ENCODE measurements around the gene CRYBG1.
"Not testable (repeated sequence)": the region's sequence is repeated elsewhere in the genome, so short reads cannot be mapped to it uniquely, and the experiment has no call there.

Gene CRYBG1

GRCh38 chr6:106385530-106385929 is 25.0 kb downstream of the CRYBG1 start:
- no peak for TF ChIP-seq CTCF (IDR thresholded peaks at IDR 0.05; ENCODE audit: low read depth, low read length)
- DNase-seq (ENCODE audit: extremely low read depth, low read depth), result no peak

GRCh38 chr6:106387875-106388274 is 27.4 kb downstream of the CRYBG1 start:
- no peak for TF ChIP-seq CTCF (IDR thresholded peaks at IDR 0.05; ENCODE audit: low read depth, low read length)
- no peak for DNase-seq (ENCODE audit: extremely low read depth, low read depth)

- TF ChIP-seq CTCF (IDR thresholded peaks at IDR 0.05; ENCODE audit: low read depth, low read length), result no peak
- no peak for DNase-seq (ENCODE audit: extremely low read depth, low read depth)
Measured at GRCh38 chr6:106390088-106390487, 29.6 kb downstream of the CRYBG1 start.

GRCh38 chr6:106396426-106397220 is 36.1 kb downstream of the CRYBG1 start:
- DNase-seq (ENCODE audit: extremely low read depth, low read depth), result no peak
- no peak for TF ChIP-seq CTCF (IDR thresholded peaks at IDR 0.05; ENCODE audit: low read depth, low read length)

GRCh38 chr6:106397431-106397830 is 36.9 kb downstream of the CRYBG1 start:
- no peak for DNase-seq (ENCODE audit: extremely low read depth, low read depth)
- no peak for TF ChIP-seq CTCF (IDR thresholded peaks at IDR 0.05; ENCODE audit: low read depth, low read length)

- DNase-seq (ENCODE audit: extremely low read depth, low read depth), result no peak
- TF ChIP-seq CTCF (IDR thresholded peaks at IDR 0.05; ENCODE audit: low read depth, low read length), result no peak
Measured at GRCh38 chr6:106398621-106399020, 38.1 kb downstream of the CRYBG1 start.

GRCh38 chr6:106405044-106405443 is 44.5 kb downstream of the CRYBG1 start:
- DNase-seq (ENCODE audit: extremely low read depth, low read depth), result not testable (repeated sequence)

GRCh38 chr6:106411056-106411455 is 50.5 kb downstream of the CRYBG1 start:
- TF ChIP-seq CTCF (IDR thresholded peaks at IDR 0.05; ENCODE audit: low read depth, low read length), result no peak

More at GRCh38 chr6:106411056-106411455, 50.5 kb downstream of the CRYBG1 start:
- no peak for DNase-seq (ENCODE audit: extremely low read depth, low read depth)

All from AG09319 (cell line).